Naive thymus-derived CD4-positive, alpha-beta T cell (primary cell): ENCODE measurements around the gene ENTHD1. TPM values are rescaled to one million over a fixed set of nuclear protein-coding genes. Genes with fewer than 3 reads are reported as not detected.
A peak's percentile ranks its signal among the peaks of the same experiment; 100 is the strongest.

ENCODE experiments used
- ATAC-seq: fragments of 150-1000 bp; cut with Tn5 transposase; 2 replicates; pipeline ENCODE4 v1.10.0; 2021; ENCODE audit warnings: mild to moderate bottlenecking, moderate library complexity
- CTCF ChIA-PET: fragments of 350-600 bp; sonication (Branson Sonifier 250); formaldehyde crosslinking; loops from one replicate; lab custom pipeline; 2021; ENCODE audit warnings: antibody characterized with exemption; lab: Charles Lee
- POLR2A ChIA-PET: fragments of 350-600 bp; sonication (Branson Sonifier 250); formaldehyde crosslinking; loops from one replicate; lab custom pipeline; 2021; ENCODE audit warnings: antibody characterized with exemption, inconsistent platforms; lab: Charles Lee
- DNase-seq, 9 donors: peaks; one replicate each; pipeline versions ENCODE4 v3.0.0 to v3.0.0-alpha.2; 2020 to 2022; ENCODE audit warnings: mixed read lengths in 1 of 9
- H3K27ac ChIP-seq: one replicate; pipeline ENCODE4 v1.7.0; 2013; ENCODE audit warnings: mild to moderate bottlenecking, low read depth, low read length, moderate library complexity
- H3K27me3 ChIP-seq, 2 donors: one replicate each; pipeline ENCODE4 v1.7.0; 2013; ENCODE audit warnings: low read length in 2 of 2, mild to moderate bottlenecking in 2 of 2, moderate library complexity in 2 of 2; ENCODE audit not compliant: control insufficient read depth in 2 of 2, insufficient read depth in 2 of 2
- H3K36me3 ChIP-seq, 3 experiments: 1 replicate in 2 of 3; 2 replicates in 1 of 3; pipeline ENCODE4 v1.7.0; 2013; ENCODE audit warnings: low read length in 3 of 3, mild to moderate bottlenecking in 3 of 3, moderate library complexity in 1 of 3; ENCODE audit not compliant: insufficient read depth in 3 of 3, control insufficient read depth in 2 of 3
- H3K4me1 ChIP-seq, 2 donors: one replicate each; pipeline ENCODE4 v1.7.0; 2013; ENCODE audit warnings: low read length in 2 of 2, mild to moderate bottlenecking in 2 of 2, moderate library complexity in 1 of 2; ENCODE audit not compliant: control insufficient read depth in 2 of 2, insufficient read depth in 2 of 2
- H3K4me3 ChIP-seq: 2 replicates; pipeline ENCODE4 v1.7.0; 2013; ENCODE audit warnings: mild to moderate bottlenecking, low read length
- H3K9me3 ChIP-seq, 3 experiments: 1 replicate in 2 of 3; 2 replicates in 1 of 3; pipeline ENCODE4 v1.7.0; 2013; ENCODE audit warnings: low read length in 3 of 3; ENCODE audit not compliant: control insufficient read depth in 2 of 3
- H3K27ac Mint-ChIP-seq, 9 donors: one replicate each; pipeline ENCODE4 v1.8.0; 2020 to 2022; ENCODE audit warnings: mixed read lengths in 9 of 9, mild to moderate bottlenecking in 8 of 9, moderate library complexity in 5 of 9, inconsistent platforms in 2 of 9
- H3K27me3 Mint-ChIP-seq, 5 donors: one replicate each; pipeline ENCODE4 v1.8.0; 2021 to 2022; ENCODE audit warnings: mixed read lengths in 5 of 5, mild to moderate bottlenecking in 1 of 5
- H3K36me3 Mint-ChIP-seq, 5 donors: one replicate each; pipeline ENCODE4 v1.8.0; 2020 to 2022; ENCODE audit warnings: mixed read lengths in 5 of 5, mild to moderate bottlenecking in 3 of 5, inconsistent platforms in 1 of 5
- H3K4me1 Mint-ChIP-seq, 7 donors: one replicate each; pipeline ENCODE4 v1.8.0; 2020 to 2022; ENCODE audit warnings: mixed read lengths in 7 of 7, mild to moderate bottlenecking in 3 of 7, inconsistent platforms in 1 of 7
- H3K4me3 Mint-ChIP-seq, 10 donors: one replicate each; pipeline ENCODE4 v1.8.0; 2020 to 2022; ENCODE audit warnings: mild to moderate bottlenecking in 10 of 10, mixed read lengths in 10 of 10, moderate library complexity in 6 of 10, inconsistent platforms in 2 of 10
- H3K9me3 Mint-ChIP-seq, 11 donors: one replicate each; pipeline ENCODE4 v1.8.0; 2020 to 2022; ENCODE audit warnings: mixed read lengths in 11 of 11, mild to moderate bottlenecking in 4 of 11, inconsistent platforms in 1 of 11, moderate library complexity in 1 of 11
- intact Hi-C, 2 donors: fragments of 100-400 bp; cut with micrococcal nuclease; formaldehyde crosslinking; loops; one replicate each; pipeline ENCODE4 v1.15.1; 2023
- polyA plus RNA-seq, 2 donors: library from polyadenylated mRNA; unstranded; fragments of 300-500 nt; fragmentation: Illumina TruSeq; gene quantifications; one replicate each; pipeline ENCODE4 v1.2.3, GENCODE V29; 2021
- total RNA-seq, 6 experiments: library from RNA in 5 of 6; stranded (reverse) in 5 of 6; gene quantifications; 1 replicate in 5 of 6; 2 replicates in 1 of 6; pipeline ENCODE4 v1.2.3 and lab custom pipeline; 2021 to 2026

The ENTHD1 gene
- total and polyA plus RNA-seq, 7 experiments from 2014 or later, result 0.12 to 0.60 (median 0.24) TPM; not detected in 2

DNA sequence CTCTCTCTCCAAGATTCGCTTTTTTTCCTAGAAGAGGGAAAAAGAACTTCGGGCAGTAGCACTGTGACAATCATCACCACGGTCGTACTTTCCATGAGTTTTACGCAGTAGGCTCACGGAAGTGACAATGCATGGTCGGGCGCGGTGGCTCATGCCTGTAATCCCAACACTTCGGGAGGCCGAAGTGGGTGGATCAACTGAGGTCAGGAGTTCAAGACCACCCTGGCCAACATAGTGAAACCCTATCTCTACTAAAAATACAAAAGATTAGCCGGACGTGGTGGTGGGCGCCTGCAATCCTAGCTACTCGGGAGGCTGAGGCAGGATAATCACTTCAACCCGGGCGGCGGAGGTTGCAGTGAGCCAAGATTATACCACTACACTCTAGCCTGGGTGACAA, 30.7 kb upstream of the ENTHD1 start:
- peak overlapping the region; percentile 78 for H3K27ac ChIP-seq
- no peaks in the 10 kb centered on the region for H3K9me3 ChIP-seq
- intact Hi-C loops, result no loop called here
- H3K27me3 ChIP-seq, result no peaks in the 10 kb centered on the region
- no peaks in the 10 kb centered on the region for H3K36me3 ChIP-seq
- H3K4me1 ChIP-seq, result peaks cover 91 to 96% of the 10 kb centered on the region in 2 donors
- ChIA-PET CTCF (interaction anchor here (0.6 to 3.1 kb wide), 5 partner anchors 9 to 314 kb away, joined by 3 to 9 read pairs (median 7); no protein-coding TSS in a partner anchor), POLR2A (interaction anchor here (1.1 to 11.4 kb wide), 4 partner anchors 10 to 13 kb away, joined by 4 to 350 read pairs (median 27); no protein-coding TSS in a partner anchor)
- Mint-ChIP-seq H3K4me3 (peak overlapping the region in 4 of 10 donors; percentile 4 to 84 (median 53)), H3K27ac (peak overlapping the region in 2 of 9 donors; percentile 80 to 92), H3K9me3 (peaks cover 0 to 3% (median 0%) of the 10 kb centered on the region in 11 donors), H3K27me3 (no peaks in the 10 kb centered on the region), H3K36me3 (peaks cover 5 to 53% (median 31%) of the 10 kb centered on the region in 5 donors), H3K4me1 (peaks cover 64 to 77% (median 74%) of the 10 kb centered on the region in 7 donors)
- peak overlapping the region; percentile 68 for H3K4me3 ChIP-seq
- no peak for ATAC-seq
- no peak for DNase-seq

DNA sequence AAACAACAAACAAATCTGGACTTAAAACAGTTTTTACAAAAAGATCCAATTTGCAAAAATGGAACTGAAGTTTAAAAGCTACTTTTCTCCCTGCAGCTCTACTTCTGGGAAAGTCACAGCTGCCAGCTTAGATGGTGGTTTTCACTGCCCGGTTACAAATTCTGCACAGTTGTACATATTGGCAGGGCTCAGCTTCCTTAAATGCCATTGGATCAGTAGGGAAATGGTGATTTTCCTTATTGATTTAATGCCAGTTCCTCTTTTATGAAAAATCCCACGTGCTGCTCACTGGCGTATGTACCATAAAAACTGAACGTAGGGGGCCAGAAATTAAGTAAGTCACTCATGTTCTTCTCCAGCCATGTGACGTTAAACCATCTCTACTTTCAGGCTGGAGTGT, 30.1 kb upstream of the ENTHD1 start:
- H3K4me1 Mint-ChIP-seq, result peaks cover 66 to 80% (median 78%) of the 10 kb centered on the region in 7 donors
- H3K27ac Mint-ChIP-seq, result peak overlapping the region in 3 of 9 donors; percentile 80 to 92 (median 81)
- peaks cover 5 to 53% (median 31%) of the 10 kb centered on the region in 5 donors for H3K36me3 Mint-ChIP-seq
- peaks cover 89 to 96% of the 10 kb centered on the region in 2 donors for H3K4me1 ChIP-seq
- POLR2A ChIA-PET, result interaction anchor here (0.7 to 11.4 kb wide), 7 partner anchors 10 to 91 kb away, joined by 3 to 350 read pairs (median 3); no protein-coding TSS in a partner anchor
- peak overlapping the region in 5 of 10 donors; percentile 3 to 64 (median 46) for H3K4me3 Mint-ChIP-seq
- no peaks in the 10 kb centered on the region for H3K9me3 ChIP-seq
- no peak for ATAC-seq
- CTCF ChIA-PET, result interaction anchor here (0.8 to 3.8 kb wide), 7 partner anchors 9 to 101 kb away, joined by 3 to 17 read pairs (median 7); no protein-coding TSS in a partner anchor
- peak overlapping the region; percentile 10 for H3K4me3 ChIP-seq
- H3K27me3 Mint-ChIP-seq, result no peaks in the 10 kb centered on the region
- no peaks in the 10 kb centered on the region for H3K27me3 ChIP-seq
- no peaks in the 10 kb centered on the region for H3K36me3 ChIP-seq
- peak overlapping the region; percentile 78 for H3K27ac ChIP-seq
- intact Hi-C loops, result no loop called here
- peaks cover 0 to 3% (median 0%) of the 10 kb centered on the region in 11 donors for H3K9me3 Mint-ChIP-seq
- DNase-seq, result no peak

DNA sequence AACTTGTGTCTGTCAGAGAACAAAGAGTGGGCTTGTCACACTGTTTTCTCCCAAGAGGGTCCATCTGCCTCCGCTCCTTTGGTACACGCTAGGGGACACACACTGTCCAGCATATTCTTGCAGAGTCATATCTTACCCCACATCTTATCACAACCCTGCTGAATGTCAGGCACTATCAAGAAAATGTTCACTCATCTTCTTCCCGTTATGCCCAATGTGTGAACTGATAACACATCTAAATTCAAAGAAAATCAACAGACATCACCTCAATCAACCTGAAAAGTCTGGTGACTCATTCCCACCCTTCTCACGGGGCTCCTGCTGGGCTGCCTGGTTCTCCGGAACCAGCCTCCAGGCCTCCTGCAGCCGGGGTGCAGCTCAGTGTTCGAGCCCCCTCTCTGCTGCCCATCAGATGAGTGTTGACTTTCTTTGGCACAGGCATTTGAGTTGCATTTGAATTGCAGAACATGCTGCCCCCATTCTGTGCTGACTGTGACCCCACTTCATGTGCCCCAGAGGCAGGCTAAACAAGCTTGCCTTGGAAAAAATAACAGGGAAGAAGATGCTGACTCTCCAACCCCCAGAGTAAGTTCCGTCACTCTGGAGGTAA, 26.7 kb upstream of the ENTHD1 start:
- Histone ChIP-seq H3K4me3 (peak overlapping the region; percentile 18), H3K9me3 (no peaks in the 10 kb centered on the region), H3K36me3 (no peaks in the 10 kb centered on the region), H3K4me1 (peaks cover 91 to 95% of the 10 kb centered on the region in 2 donors), H3K27me3 (no peaks in the 10 kb centered on the region), H3K27ac (peak overlapping the region; percentile 78)
- DNase-seq (peak in 2 of 9 donors; percentile 59 to 62), ATAC-seq (peak; percentile 55)
- H3K9me3 Mint-ChIP-seq, result peaks cover 0 to 3% (median 0%) of the 10 kb centered on the region in 11 donors
- peaks cover 3 to 36% (median 25%) of the 10 kb centered on the region in 5 donors for H3K36me3 Mint-ChIP-seq
- peak overlapping the region in 6 of 9 donors; percentile 94 to 99 (median 98) for H3K27ac Mint-ChIP-seq
- intact Hi-C loops, result loop anchor here in 1 of 2 donors (1.0 to 2.0 kb wide), 3 partner anchors 10 to 41 kb away; partner anchors contain the start of genes GRAP2 and TMA7B
- peak overlapping the region in 9 of 10 donors; percentile 75 to 92 (median 82) for H3K4me3 Mint-ChIP-seq
- CTCF ChIA-PET, result interaction anchor here (0.8 to 3.8 kb wide), 5 partner anchors 9 to 26 kb away, joined by 4 to 17 read pairs (median 4); partner anchors contain the start of gene ENTHD1
- POLR2A ChIA-PET, result interaction anchor here (0.7 to 11.4 kb wide), 9 partner anchors 9 to 400 kb away, joined by 3 to 350 read pairs (median 5); partner anchors contain the start of genes ATF4 and GRAP2
- peaks cover 73 to 100% (median 95%) of the 10 kb centered on the region in 7 donors for H3K4me1 Mint-ChIP-seq
- H3K27me3 Mint-ChIP-seq, result no peaks in the 10 kb centered on the region

DNA sequence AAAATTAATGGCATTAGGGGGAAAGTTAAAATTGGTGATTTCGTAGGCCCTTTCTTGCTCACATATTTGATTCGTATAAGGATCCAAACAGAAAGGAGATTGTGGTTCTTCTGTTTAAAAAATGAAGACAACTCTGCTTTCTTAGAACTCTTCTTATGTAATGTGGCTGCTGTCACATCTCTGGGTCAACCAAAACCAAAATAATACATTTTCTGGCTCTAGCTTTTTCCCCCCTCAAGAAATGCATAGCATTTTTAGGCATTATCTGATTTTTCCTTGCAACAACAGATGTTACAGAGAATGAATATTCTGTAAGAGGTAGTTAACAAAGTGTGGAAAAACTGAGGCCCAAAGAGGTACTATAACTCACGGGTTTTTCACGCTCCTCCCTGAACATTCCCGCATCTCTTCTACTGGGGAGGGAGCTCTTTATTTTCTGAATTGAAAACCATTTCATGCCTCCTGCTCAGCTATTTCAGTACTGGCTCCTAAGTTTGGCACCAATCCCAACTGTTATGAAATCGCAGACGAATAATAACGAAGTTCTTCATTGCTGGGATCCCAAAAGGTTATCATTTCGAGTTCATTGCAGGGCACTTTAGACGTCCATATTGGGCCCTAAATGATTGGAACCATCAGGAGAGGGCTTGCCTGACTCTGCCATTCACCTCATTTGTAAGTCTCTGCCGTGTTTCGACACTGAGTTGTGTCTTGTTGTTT, 24.4 kb upstream of the ENTHD1 start:
- ChIA-PET POLR2A (interaction anchor here (0.8 to 17.0 kb wide), 8 partner anchors 8 to 25 kb away, joined by 3 to 350 read pairs (median 4); no protein-coding TSS in a partner anchor), CTCF (interaction anchor here (0.7 to 1.6 kb wide), 6 partner anchors 9 to 21 kb away, joined by 3 to 4 read pairs (median 3); no protein-coding TSS in a partner anchor)
- Mint-ChIP-seq H3K9me3 (peaks cover 0 to 3% (median 0%) of the 10 kb centered on the region in 11 donors), H3K27ac (peak overlapping the region in 6 of 9 donors; percentile 82 to 98 (median 95)), H3K4me3 (peak overlapping the region in 9 of 10 donors; percentile 71 to 97 (median 79)), H3K27me3 (no peaks in the 10 kb centered on the region), H3K36me3 (peaks cover 4 to 40% (median 28%) of the 10 kb centered on the region in 5 donors), H3K4me1 (peaks cover 67 to 99% (median 94%) of the 10 kb centered on the region in 7 donors)
- Histone ChIP-seq H3K27me3 (no peaks in the 10 kb centered on the region), H3K27ac (peak overlapping the region; percentile 78), H3K36me3 (no peaks in the 10 kb centered on the region), H3K4me3 (peak overlapping the region; percentile 34), H3K9me3 (no peaks in the 10 kb centered on the region), H3K4me1 (peaks cover 82 to 91% of the 10 kb centered on the region in 2 donors)
- peak in 1 of 9 donors; percentile 11 for DNase-seq
- intact Hi-C loops, result no loop called here
- no peak for ATAC-seq

DNA sequence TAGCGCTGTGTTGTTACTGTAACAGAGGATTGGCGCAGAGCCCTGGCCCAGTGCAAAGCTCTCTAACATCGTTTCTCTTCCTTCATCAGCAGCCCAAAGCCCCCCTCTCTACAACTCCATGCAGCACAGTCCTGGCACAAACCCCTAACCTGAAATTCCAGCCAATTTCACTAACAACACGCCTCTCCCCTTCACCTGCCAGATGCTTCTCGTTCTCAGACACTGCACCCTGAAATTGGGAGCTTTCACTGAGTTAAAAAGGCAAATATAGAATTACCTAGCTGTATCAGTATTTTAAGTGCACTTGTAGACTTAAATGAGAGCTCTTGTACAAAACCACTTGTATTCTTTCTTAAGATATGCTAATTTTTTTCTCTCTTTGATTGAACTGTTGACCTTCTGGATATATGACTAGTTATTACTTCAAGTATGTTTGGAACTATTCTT, 23.7 kb upstream of the ENTHD1 start:
- H3K4me1 Mint-ChIP-seq, result peaks cover 67 to 99% (median 95%) of the 10 kb centered on the region in 7 donors
- ChIA-PET CTCF (interaction anchor here (0.5 to 2.3 kb wide), 6 partner anchors 8 to 26 kb away, joined by 3 to 11 read pairs (median 4); no protein-coding TSS in a partner anchor), POLR2A (interaction anchor here (0.6 to 17.0 kb wide), 9 partner anchors 8 to 140 kb away, joined by 3 to 350 read pairs (median 4); no protein-coding TSS in a partner anchor)
- H3K4me3 Mint-ChIP-seq, result peak overlapping the region in 9 of 10 donors; percentile 71 to 97 (median 79)
- H3K9me3 Mint-ChIP-seq, result peaks cover 0 to 3% (median 0%) of the 10 kb centered on the region in 11 donors
- Histone ChIP-seq H3K36me3 (no peaks in the 10 kb centered on the region), H3K9me3 (no peaks in the 10 kb centered on the region), H3K4me1 (peaks cover 82 to 92% of the 10 kb centered on the region in 2 donors), H3K27ac (peak overlapping the region; percentile 78), H3K27me3 (no peaks in the 10 kb centered on the region), H3K4me3 (peak overlapping the region; percentile 34)
- DNase-seq (no peak), ATAC-seq (no peak)
- peaks cover 4 to 37% (median 25%) of the 10 kb centered on the region in 5 donors for H3K36me3 Mint-ChIP-seq
- H3K27me3 Mint-ChIP-seq, result no peaks in the 10 kb centered on the region
- peak overlapping the region in 6 of 9 donors; percentile 82 to 98 (median 95) for H3K27ac Mint-ChIP-seq
- intact Hi-C loops, result no loop called here
